A673 (cell line): ENCODE results near the gene ZNF780B.

ENCODE experiments used
- EZH2 ChIP-seq: fragments of 200-600 bp; sonication (generic); IDR thresholded peaks from 2 replicates; pipeline ENCODE4 v1.6.1; 2017; ENCODE audit warnings: borderline replicate concordance, low read depth, mild to moderate bottlenecking, mixed read lengths, antibody characterized with exemption, low read length; ENCODE audit not compliant: poor library complexity, severe bottlenecking
- TF ChIP-seq, protein P1 (sequence below): fragments of 300-800, 200-600 bp; sonication (generic); conservative IDR thresholded peaks from 2 replicates; pipeline ENCODE4 v1.5.1; 2017; ENCODE audit warnings: low read depth, mild to moderate bottlenecking, antibody characterized with exemption, low read length, moderate library complexity, mixed read lengths

GRCh38 chr19:39998501-39998900, 57.5 kb downstream of the ZNF780B start:
- TF ChIP-seq, protein P1, sequence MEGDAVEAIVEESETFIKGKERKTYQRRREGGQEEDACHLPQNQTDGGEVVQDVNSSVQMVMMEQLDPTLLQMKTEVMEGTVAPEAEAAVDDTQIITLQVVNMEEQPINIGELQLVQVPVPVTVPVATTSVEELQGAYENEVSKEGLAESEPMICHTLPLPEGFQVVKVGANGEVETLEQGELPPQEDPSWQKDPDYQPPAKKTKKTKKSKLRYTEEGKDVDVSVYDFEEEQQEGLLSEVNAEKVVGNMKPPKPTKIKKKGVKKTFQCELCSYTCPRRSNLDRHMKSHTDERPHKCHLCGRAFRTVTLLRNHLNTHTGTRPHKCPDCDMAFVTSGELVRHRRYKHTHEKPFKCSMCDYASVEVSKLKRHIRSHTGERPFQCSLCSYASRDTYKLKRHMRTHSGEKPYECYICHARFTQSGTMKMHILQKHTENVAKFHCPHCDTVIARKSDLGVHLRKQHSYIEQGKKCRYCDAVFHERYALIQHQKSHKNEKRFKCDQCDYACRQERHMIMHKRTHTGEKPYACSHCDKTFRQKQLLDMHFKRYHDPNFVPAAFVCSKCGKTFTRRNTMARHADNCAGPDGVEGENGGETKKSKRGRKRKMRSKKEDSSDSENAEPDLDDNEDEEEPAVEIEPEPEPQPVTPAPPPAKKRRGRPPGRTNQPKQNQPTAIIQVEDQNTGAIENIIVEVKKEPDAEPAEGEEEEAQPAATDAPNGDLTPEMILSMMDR = no peak
- TF ChIP-seq EZH2 = no peak
